A549 treated with ZK216348 at 1 μM for 4 hours (cell line): ENCODE data around the gene BMF. TPM values are rescaled to one million over a fixed set of nuclear protein-coding genes. Genes with fewer than 3 reads are reported as not detected.

Experiments used
- total RNA-seq: library from RNA; stranded (reverse); fragments of 200-300 nt; extraction: Qiagen RNA extraction; gene quantifications from 5 replicates; pipeline ENCODE4 v1.2.3, GENCODE V29; 2022; ENCODE audit warnings: low read depth

The BMF gene
- 0.87 to 1.6 TPM (median 1.1 TPM) in 5 replicates for total RNA-seq

DNA sequence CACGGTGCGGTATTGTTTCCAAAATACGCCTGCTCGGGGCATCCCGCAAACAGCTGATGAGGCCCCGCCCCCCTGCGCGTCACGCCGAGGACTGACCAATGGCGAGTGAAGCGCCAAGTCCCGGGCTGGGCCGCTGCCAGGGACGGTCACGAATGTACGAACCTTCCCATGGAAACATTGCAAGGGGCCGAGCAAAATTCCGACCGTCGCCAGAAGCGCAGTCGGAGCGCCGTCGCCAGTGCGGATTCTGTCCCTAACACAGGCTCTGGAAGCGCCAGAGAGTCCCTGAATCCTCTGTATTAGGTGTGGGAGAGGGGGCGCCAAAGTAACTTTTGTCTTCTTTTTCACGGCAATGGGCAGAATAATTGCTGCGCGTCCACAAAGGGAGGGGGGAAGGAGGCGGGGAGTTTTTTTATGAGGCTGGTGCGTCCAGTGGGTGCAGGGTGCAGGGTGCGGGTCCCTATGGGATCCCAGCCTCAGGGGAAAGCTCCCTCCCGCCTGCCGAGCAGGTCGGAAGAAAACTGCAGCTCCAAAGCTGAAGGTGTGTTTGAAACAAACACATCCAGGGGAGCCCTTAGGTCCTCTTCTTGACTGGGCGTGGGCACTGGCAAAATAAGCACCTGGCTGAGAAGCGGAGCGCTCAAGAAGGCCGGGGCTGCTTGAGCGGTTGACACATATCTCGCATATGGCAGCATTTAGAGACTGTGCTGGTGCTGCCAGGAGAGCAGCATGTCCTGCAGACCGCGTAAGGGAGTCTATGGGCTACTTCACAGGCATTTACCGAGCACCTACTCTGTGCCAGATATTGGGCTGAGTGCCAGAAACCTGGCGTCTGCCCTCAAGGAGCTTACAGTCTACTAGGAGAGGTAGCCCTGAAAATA, at the start of gene BMF:
BMF (minus strand) TSS at position 25 of the 881 bp plus-strand sequence. CDS start 2,793 bp downstream, outside the sequence.

GRCh38 chr15:40038638-40039543, 69.8 kb downstream of the BMF start, which contains the start of gene SRP14:
Gene SRP14, minus strand, starts transcription at chr15:40039181. Its CDS starts 65 bp downstream, at chr15:40039116.

Other genes starting within 250 kb of the BMF start
- 9.4 to 14.1 TPM (median 11.8 TPM) in 5 replicates for gene GPR176, start 188.6 kb downstream of the BMF start, total RNA-seq
- gene EIF2AK4, start 174.8 kb downstream of the BMF start, total RNA-seq, result 15.7 to 24.6 TPM (median 17.6 TPM) in 5 replicates
- 252 to 284 TPM (median 254 TPM) in 5 replicates for gene SRP14, start 69.7 kb downstream of the BMF start, total RNA-seq
- 26.5 to 37.3 TPM (median 28.9 TPM) in 5 replicates for gene BUB1B, start 52.2 kb upstream of the BMF start, total RNA-seq
- gene PAK6, start 130.2 kb upstream of the BMF start, total RNA-seq, result 0.09 to 0.38 TPM (median 0.29 TPM) in 5 replicates
- 0.21 to 0.67 TPM (median 0.35 TPM) in 4 of 5 replicates, not detected in the other for gene ANKRD63, start 174.2 kb upstream of the BMF start, total RNA-seq
- gene PLCB2, start 199.1 kb upstream of the BMF start, total RNA-seq, result 0.55 to 1.2 TPM (median 1.1 TPM) in 5 replicates
- gene INAFM2, start 214.8 kb upstream of the BMF start, total RNA-seq, result 4.1 to 8.1 TPM (median 5.3 TPM) in 5 replicates
- gene CCDC9B, start 232.1 kb upstream of the BMF start, total RNA-seq, result 17.9 to 24.7 TPM (median 19.2 TPM) in 5 replicates
- gene PHGR1, start 242.2 kb upstream of the BMF start, total RNA-seq, result not detected in 5 replicates
- gene DISP2, start 249.3 kb upstream of the BMF start, total RNA-seq, result 0.25 to 3.3 TPM (median 1.6 TPM) in 5 replicates